GM21367 (cell line): ENCODE results near the gene RNF144B.
A peak's percentile ranks its signal among the peaks of the same experiment; 100 is the strongest.

Experiments
- ATAC-seq: cut with Tn5 transposase; IDR thresholded peaks from one replicate; pipeline ENCODE4 v1.9.1; 2021; ENCODE audit not compliant: unreplicated experiment

The RNF144B gene

DNA sequence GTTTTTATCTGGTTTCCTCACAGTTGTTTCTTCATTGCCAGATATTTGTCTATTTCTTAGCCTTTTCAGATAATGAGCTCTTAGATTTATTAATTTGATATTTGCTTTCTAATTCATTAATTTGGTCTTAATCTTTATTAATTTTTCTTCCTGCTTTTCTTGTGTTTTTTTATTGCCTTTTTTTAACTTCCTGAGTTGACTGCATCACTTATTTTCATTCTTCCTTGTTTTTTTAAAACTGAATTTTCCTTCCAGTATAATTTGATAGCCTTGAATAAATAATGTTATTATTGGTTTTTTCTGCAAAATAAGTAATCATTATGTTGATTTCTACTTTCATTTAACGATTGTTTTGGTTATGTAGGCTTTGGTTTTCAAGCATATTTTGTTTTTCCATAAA is 91.5 kb downstream of the RNF144B start:
- ATAC-seq = no peak

DNA sequence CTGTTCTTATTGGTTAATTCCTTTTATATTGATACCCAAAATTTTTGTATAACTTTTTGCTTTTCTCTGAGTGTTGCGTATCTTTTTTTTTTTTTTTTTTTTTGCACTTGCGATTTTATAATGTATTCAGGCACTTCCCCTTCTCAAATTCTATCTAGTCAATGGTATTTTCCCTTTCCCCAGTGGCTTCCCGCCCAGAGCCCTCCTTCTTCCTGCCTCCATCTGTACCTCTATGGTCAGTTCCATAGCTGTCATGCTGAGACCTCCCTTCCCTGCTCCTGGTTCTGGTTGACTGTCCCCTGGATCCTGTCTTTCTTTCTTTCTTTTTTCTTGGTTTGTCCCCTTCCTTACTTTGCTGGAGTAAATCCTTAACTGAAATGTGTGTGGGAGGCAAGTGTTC is 94.7 kb downstream of the RNF144B start:
- no peak for ATAC-seq

- ATAC-seq = no peak
These were observed 98.7 kb downstream of the RNF144B start for GRCh38 chr6:18485660-18486435.

GRCh38 chr6:18488004-18488403 is 100.9 kb downstream of the RNF144B start:
- no peak for ATAC-seq

GRCh38 chr6:18488526-18489270 is 101.5 kb downstream of the RNF144B start:
- ATAC-seq = no peak

DNA sequence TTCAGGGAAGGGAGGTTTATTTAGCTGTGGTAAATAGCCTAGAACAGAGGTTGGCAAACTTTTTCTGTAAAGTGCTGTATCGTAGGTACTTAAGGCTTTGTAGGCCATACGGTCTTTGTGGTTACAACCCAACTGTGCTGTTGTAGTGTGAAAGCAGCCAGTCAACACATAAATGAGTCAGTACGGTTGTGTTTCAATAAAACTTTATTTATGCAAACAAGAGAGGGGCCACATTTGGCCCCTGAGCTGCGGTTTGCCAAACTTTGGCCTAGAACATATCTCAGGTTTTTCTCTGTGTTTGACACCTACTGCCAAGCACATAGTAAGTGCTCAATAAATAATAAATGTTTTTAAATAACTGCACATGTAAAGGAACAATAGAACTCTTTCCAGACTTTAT is 102.2 kb downstream of the RNF144B start:
- no peak for ATAC-seq

- ATAC-seq = no peak
These were observed 104.3 kb downstream of the RNF144B start for GRCh38 chr6:18491308-18492045.

- no peak for ATAC-seq
These were observed 105.8 kb downstream of the RNF144B start for GRCh38 chr6:18492972-18493371.

DNA sequence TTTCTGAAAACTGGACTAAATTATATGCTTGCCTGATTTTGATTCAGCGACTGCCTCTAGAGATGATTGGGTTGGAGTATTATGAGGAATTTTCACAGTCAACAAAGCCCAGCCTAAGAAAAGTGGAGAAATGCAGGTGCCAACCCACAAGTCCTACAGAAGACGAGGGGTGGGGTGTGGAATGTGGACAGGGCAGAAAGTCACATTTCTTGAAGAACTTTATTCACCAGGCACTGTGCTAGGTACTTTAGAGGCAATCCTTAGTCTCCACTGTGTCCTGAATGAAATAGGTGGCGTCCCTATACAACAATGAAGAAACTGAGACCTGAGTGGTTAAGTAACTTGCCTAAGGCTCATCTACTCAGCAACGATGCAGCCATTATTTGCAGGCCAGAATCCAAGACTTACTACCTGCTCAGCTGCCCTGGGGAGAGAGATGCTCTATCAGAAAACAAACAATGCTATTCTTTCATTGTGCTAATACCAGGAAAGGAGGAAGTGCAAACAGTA is 106.3 kb downstream of the RNF144B start:
- ATAC-seq = no peak

DNA sequence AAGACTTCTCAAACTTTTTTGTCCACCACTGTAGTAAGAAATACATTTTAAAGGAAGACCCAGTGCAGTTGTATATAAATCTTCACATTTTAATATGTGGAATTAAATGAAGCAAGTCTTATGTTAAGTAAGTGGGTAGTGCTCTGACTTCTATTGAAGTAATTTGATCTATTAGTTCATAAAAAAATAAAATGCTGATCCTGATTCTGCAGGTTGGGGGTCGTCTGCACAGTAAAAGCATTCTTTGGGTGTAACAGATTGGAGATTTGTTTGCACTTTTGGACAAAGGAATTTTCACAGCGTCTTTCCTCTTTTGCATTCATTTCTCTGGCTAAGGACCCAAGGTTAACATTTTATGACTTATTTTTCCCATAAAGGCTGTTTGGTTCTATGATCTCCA is 106.8 kb downstream of the RNF144B start:
- no peak for ATAC-seq

DNA sequence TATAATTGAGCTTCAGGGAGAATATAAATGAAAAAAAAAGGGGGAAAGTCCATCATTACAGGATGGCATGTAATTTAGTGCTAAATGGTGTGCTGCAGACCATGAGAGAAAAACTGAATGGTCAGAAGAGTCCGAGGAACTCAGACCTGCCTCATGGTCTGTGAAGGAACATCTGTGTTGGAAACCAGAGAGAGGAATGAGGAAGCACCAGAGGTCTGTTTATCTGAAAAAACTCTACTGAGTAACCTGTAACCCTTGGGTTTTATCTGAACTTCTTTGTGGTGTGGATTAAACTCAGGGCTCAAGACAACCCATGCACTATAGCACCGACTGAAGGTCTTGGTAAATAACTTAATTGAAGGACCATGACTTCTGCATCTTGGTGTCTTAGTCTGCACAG is 108.1 kb downstream of the RNF144B start:
- no peak for ATAC-seq

- no peak for ATAC-seq
These were observed 109.3 kb downstream of the RNF144B start for GRCh38 chr6:18496462-18496861.

DNA sequence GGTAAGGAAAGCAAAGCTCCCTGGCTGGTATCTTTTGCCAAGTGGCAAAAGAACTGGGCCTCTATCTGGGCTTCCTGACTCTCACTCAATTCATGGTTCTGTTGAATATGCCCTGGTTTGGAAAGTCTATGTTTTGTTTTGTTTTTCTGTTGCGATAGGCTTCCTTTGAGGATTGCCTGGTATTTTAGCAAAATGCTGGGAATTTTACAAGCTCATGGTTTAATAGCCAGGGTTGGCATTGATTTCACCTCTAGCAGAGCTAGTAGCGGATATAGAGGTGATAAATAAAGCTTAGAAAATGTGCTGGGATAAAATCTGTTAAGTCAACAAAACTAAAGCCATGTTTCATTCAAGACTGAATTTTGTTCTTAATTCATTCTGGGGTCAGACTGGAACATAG is 109.9 kb downstream of the RNF144B start:
- ATAC-seq = no peak

- ATAC-seq = no peak
These were observed 111.3 kb downstream of the RNF144B start for GRCh38 chr6:18498408-18498807.

DNA sequence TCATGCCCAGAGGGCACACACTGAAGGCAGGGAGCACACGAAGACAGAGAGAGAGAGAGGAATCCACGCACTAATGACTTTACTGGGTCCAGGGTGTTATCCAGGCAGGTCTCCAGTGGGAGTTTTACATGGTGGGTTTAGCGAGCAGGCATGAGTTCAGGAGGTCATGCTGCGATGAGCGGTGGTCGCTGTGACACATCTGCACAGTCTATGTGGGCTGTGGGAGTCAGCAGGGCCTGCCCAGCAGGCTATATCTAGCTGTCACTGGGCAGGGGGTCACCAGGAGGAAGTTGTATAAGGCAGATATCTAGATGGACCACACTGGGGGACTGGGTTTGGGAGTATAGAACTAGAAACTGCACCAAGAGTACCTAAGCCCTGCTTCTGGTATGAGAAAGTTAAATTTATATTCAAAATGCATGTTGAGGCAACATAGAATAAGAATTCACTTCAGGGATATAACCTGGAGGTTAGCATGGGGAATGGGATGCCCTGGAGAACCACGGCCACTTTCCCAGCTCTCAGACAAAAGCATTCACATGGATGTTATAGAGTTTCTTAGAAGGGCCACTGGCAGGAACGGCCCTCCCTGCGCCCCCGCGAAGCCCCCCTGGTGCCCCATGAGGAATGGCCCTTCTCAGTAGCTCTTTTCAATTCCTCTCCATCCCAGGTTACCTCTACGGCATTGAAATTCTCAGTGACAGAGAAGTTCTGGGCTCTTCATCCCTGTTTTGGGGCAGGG is 113.9 kb downstream of the RNF144B start:
- ATAC-seq = no peak

GRCh38 chr6:18501663-18502013 is 114.5 kb downstream of the RNF144B start:
- no peak for ATAC-seq

- ATAC-seq = no peak
These were observed 116.0 kb downstream of the RNF144B start for GRCh38 chr6:18503206-18503592.

- ATAC-seq = peak; percentile 86
These were observed 116.6 kb downstream of the RNF144B start for GRCh38 chr6:18503593-18504231.

- ATAC-seq = no peak
These were observed 117.1 kb downstream of the RNF144B start for GRCh38 chr6:18504232-18504596.

GRCh38 chr6:18506382-18507017 is 119.3 kb downstream of the RNF144B start:
- ATAC-seq = no peak
